Osteocyte (in vitro differentiated cells): Measurements from ENCODE around the gene MARK4. TPM values are rescaled to one million over a fixed set of nuclear protein-coding genes. Genes with fewer than 3 reads are reported as not detected.
"Not testable (repeated sequence)": the region's sequence is repeated elsewhere in the genome, so short reads cannot be mapped to it uniquely, and the experiment has no call there.

Experiments
- DNase-seq: peaks from one replicate; pipeline ENCODE4 v3.0.0; 2021; ENCODE audit warnings: mixed read lengths; ENCODE audit not compliant: unreplicated experiment; ENCODE audit errors: extremely low spot score
- H3K27ac Mint-ChIP-seq: one replicate; pipeline ENCODE4 v1.8.0; 2021; ENCODE audit warnings: mild to moderate bottlenecking, mixed read lengths; ENCODE audit not compliant: unreplicated experiment
- H3K27me3 Mint-ChIP-seq: one replicate; pipeline ENCODE4 v1.8.0; 2021; ENCODE audit warnings: mixed read lengths; ENCODE audit not compliant: unreplicated experiment
- H3K36me3 Mint-ChIP-seq: one replicate; pipeline ENCODE4 v1.8.0; 2021; ENCODE audit warnings: mixed read lengths; ENCODE audit not compliant: unreplicated experiment
- H3K4me1 Mint-ChIP-seq: one replicate; pipeline ENCODE4 v1.8.0; 2021; ENCODE audit warnings: mixed read lengths; ENCODE audit not compliant: unreplicated experiment
- H3K4me3 Mint-ChIP-seq: one replicate; pipeline ENCODE4 v1.8.0; 2021; ENCODE audit warnings: mild to moderate bottlenecking, moderate library complexity, mixed read lengths; ENCODE audit not compliant: unreplicated experiment
- H3K9me3 Mint-ChIP-seq: one replicate; pipeline ENCODE4 v1.8.0; 2021; ENCODE audit warnings: mixed read lengths; ENCODE audit not compliant: unreplicated experiment
- CTCF ChIP-seq: fragments of 200-600 bp; sonication (generic); IDR thresholded peaks from 2 replicates; pipeline ENCODE4 v1.5.0; 2021; ENCODE audit warnings: antibody characterized with exemption, mild to moderate bottlenecking, moderate library complexity
- total RNA-seq: library from RNA; stranded (reverse); gene quantifications from 2 replicates; pipeline ENCODE4 v1.2.1, GENCODE V29; 2021

Gene MARK4
- total RNA-seq, 1 donor from 2014 or later = 61.2 TPM

GRCh38 chr19:45327404-45328143 lies 76.5 kb downstream of the MARK4 start:
- H3K4me1 Mint-ChIP-seq = peaks cover 14% of the 10 kb centered on the region
- no peaks in the 10 kb centered on the region for H3K36me3 Mint-ChIP-seq
- H3K9me3 Mint-ChIP-seq = no peaks in the 10 kb centered on the region
- no peak overlapping the region for H3K4me3 Mint-ChIP-seq
- no peak overlapping the region for H3K27ac Mint-ChIP-seq
- no peak for DNase-seq
- H3K27me3 Mint-ChIP-seq = no peaks in the 10 kb centered on the region
- no peak for TF ChIP-seq CTCF

- H3K27me3 Mint-ChIP-seq = no peaks in the 10 kb centered on the region
- peaks cover 1% of the 10 kb centered on the region for H3K4me1 Mint-ChIP-seq
- DNase-seq = no peak
- H3K36me3 Mint-ChIP-seq = no peaks in the 10 kb centered on the region
- TF ChIP-seq CTCF = no peak
- no peak overlapping the region for H3K4me3 Mint-ChIP-seq
- no peaks in the 10 kb centered on the region for H3K9me3 Mint-ChIP-seq
- H3K27ac Mint-ChIP-seq = no peak overlapping the region
Observed at GRCh38 chr19:45331411-45331810, 80.3 kb downstream of the MARK4 start.

- Mint-ChIP-seq H3K36me3 (no peaks in the 10 kb centered on the region), H3K4me3 (no peak overlapping the region), H3K27me3 (no peaks in the 10 kb centered on the region), H3K27ac (no peak overlapping the region), H3K9me3 (no peaks in the 10 kb centered on the region), H3K4me1 (peaks cover 3% of the 10 kb centered on the region)
- TF ChIP-seq CTCF = no peak
- no peak for DNase-seq
Observed at GRCh38 chr19:45333609-45334303, 82.7 kb downstream of the MARK4 start.

- not testable (repeated sequence) for H3K4me3 Mint-ChIP-seq, H3K9me3 Mint-ChIP-seq, H3K27me3 Mint-ChIP-seq, DNase-seq, H3K4me1 Mint-ChIP-seq, H3K27ac Mint-ChIP-seq, H3K36me3 Mint-ChIP-seq
Observed at GRCh38 chr19:45334881-45335280, 83.8 kb downstream of the MARK4 start.

- Mint-ChIP-seq H3K9me3 (no peaks in the 10 kb centered on the region), H3K4me3 (no peak overlapping the region), H3K27me3 (no peaks in the 10 kb centered on the region), H3K4me1 (peaks cover 6% of the 10 kb centered on the region), H3K27ac (no peak overlapping the region), H3K36me3 (no peaks in the 10 kb centered on the region)
- no peak for TF ChIP-seq CTCF
- DNase-seq = no peak
Observed at GRCh38 chr19:45336696-45337251, 85.7 kb downstream of the MARK4 start.
